Kidney glomerular epithelial cell (primary cell): Measurements from ENCODE around the gene LAMB1.
"Not testable (repeated sequence)": the region's sequence is repeated elsewhere in the genome, so short reads cannot be mapped to it uniquely, and the experiment has no call there.

Experiments
- DNase-seq: peaks from one replicate; lab custom pipeline; 2025; lab: John Stamatoyannopoulos, UW

The LAMB1 gene

GRCh38 chr7:108002726-108003598 is at the start of gene LAMB1:
TSS of gene LAMB1 (minus strand) at chr7:108003161. CDS start at chr7:108002885, 276 bp downstream.
- peak; percentile 75 for DNase-seq

DNA sequence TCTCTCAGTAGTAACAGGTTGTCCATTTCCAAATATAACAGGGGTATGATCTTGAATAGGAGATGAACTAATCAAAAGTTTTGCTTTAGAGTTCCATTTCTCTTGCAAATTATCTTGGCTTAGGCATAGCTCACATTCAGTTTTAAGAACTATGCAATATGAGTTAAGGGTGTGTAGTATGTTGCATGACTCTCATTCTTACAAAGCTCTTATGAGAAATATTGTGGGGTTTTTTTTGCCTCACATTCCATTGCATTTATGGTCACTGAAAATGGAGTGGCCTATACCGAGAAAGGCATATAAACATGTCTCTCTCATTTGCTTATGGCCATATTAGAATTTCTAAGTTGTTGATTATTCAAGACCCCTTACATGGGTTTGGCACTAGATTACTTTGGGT is 48.5 kb upstream of the LAMB1 start:
- DNase-seq, result no peak

DNA sequence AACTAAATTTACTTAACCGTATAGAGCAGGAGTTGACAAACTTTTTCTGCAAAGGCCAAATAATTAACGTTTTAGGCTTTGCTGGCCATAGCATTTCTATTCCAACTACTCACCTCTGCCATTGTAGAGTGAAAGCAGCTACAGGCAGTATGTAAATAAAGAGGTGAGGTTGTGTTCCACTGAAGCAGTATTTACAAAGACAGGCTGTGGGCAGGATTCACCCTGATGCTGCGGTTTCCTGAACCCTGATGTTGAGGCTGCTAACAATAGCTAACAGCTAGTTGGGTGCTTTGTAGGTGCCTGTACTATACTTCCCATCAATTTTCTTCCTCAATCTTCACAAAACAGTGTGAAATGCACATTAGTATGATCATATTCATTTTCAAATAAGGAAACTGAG is 47.0 kb upstream of the LAMB1 start:
- no peak for DNase-seq

DNA sequence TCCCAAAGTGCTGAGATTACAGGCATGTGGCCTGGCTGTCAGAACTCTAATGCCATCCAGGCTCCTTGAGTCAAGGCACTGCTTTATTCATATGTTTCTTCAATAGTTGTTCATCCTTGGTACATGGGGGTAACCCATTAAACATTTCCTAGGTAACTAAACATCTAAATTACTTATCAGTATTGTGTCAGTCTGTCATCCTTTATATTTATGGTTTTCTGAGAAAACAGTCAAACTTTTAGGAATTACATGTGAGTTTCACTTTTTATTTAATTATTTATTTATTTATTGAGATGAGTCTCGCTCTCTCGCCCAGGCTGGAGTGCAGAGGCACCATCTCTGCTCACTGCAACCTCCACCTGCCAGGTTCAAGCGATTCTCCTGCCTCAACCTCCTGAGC is 45.5 kb upstream of the LAMB1 start:
- DNase-seq, result no peak

- DNase-seq, result no peak
These were observed 44.1 kb upstream of the LAMB1 start for GRCh38 chr7:108046952-108047506.

GRCh38 chr7:108045669-108046068 is 42.7 kb upstream of the LAMB1 start:
- no peak for DNase-seq

- peak; percentile 94 for DNase-seq
These were observed 42.2 kb upstream of the LAMB1 start for GRCh38 chr7:108045154-108045553.

DNA sequence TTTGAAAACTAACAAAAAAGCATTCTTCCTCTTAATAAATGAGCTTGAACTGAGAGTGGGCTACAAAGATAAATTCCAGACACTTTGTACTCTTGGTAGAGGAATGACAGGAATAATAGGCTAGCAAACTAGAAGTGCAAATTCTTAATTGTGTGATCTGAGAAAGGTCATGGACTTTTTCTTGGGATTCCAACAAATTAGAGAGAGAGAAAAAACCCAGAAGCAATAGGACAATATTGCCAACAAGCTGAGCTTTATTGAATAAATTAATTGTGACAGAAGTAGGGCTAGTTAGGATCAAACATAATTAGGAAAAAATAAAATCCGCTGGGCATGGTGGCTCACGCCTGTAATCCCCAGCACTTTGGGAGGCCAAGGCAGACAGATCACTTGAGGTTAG is 41.4 kb upstream of the LAMB1 start:
- no peak for DNase-seq

DNA sequence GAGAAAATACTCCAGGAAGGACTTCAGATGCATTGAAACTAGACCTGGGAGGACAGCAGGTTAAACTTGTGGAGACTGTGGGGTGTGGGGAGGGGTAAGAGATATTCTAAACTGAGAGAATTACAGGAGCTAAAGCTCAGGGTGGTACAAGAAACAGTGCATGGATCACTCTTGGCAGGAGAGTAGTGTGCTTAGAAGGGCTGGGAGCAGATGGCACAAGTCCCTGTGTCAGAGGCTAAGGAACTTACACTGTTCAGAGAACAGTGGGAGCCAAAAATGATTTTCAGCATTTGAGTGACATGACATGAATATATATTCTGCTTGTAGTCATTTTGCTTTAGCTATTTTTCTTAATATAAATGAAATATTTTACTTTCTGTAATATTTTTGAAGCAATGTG is 36.0 kb upstream of the LAMB1 start:
- DNase-seq, result no peak

DNA sequence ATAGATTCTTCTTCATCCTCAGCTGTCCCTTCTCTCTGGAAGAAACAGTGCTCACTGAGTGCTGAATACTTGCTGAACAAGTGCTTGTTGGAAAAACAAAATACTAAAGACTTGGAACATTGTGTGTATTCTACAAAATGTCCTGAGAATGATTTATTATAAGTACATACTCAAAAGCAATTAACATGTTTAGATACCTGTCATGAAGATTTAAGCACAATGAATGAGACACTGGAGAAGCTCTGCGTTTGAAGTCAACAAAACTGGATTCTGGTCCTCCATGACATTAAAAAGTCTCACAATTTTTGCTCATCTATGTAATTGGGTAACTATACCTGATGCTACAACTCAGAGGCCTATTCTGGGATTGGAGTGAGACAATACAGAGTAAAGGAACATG is 34.8 kb upstream of the LAMB1 start:
- no peak for DNase-seq

DNA sequence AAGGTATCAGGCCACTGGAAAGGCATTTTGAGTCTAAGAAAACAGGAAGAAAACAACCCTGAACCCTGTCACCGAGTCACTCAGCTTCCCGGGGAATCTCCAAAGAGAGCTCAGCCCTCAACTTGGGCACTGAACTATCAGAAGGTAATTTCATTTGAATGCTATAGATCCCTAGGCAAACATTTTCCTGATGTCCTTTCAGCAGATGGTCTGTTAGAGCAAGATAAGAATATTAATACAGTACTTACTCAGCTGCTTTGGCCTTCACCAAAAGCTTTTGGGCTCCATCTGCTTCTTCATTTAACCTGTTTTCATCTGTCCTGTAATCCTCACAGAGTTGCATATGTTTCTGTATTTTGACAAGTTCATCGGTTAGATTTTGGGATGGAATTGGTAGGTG is 34.2 kb upstream of the LAMB1 start:
- no peak for DNase-seq

DNA sequence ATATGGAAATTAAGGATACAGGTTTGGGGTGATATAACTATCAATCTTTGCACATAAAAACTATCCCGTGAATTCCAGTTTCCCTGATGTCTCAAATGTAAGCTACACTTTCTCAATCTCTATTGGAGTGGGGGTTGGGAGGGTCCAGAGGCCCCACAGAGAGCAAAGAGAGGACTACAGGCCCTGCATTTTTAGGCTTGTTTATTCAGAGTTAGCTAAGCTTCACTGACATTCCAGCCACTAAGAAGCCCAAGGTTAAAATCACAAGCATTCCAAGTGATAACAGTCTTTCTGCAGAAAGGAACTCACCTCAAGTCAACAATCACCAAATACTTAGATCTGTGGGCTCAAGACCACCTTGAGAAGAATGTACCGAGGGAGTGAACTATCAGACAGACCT is 31.6 kb upstream of the LAMB1 start:
- DNase-seq, result no peak

GRCh38 chr7:108033776-108034497 is 31.0 kb upstream of the LAMB1 start:
- no peak for DNase-seq

DNA sequence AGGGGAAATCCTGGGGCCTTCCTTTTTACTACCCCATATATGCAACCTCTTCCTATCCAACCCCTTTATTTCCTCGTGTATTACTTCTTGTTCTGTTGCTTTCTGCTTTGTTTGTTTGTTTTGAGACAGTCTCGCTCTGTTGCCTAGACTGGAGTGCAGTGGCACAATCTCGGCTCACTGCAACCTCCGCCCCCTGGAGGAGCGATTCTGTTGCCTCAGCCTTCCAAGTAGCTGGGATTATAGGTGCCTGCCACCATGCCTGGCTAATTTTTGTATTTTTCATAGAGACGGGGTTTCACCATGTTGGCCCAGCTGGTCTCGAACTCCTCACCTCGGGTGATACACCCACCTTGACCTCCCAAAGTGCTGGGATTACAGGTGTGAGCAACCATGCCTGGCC is 30.3 kb upstream of the LAMB1 start:
- not testable (repeated sequence) for DNase-seq

DNA sequence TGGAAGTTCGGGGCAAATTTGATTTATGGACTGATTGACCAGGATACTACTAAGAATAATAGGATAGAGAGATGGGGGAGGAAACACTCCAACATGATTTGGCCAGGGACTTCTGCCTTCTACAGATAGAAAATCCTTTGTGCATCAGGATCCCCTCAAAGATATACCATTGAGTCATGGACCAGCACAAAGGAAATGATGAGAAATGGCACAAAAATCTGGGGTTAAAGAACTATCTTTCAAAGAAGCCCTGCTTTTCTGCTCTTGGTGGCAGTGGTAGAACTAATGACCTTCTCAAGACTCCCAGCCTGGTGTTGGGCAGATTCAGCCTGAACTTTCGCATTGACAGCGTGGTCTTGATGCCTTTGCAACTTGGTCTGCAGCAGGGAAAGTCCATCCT is 27.6 kb upstream of the LAMB1 start:
- no peak for DNase-seq

- DNase-seq, result no peak
These were observed 26.1 kb upstream of the LAMB1 start for GRCh38 chr7:108029034-108029433.

GRCh38 chr7:108028111-108028510 is 25.1 kb upstream of the LAMB1 start:
- DNase-seq, result no peak

- DNase-seq, result no peak
These were observed 24.3 kb upstream of the LAMB1 start for GRCh38 chr7:108027239-108027638.

GRCh38 chr7:108026647-108027046 is 23.7 kb upstream of the LAMB1 start:
- no peak for DNase-seq

- no peak for DNase-seq
These were observed 23.2 kb upstream of the LAMB1 start for GRCh38 chr7:108026116-108026515.

- DNase-seq, result no peak
These were observed 21.6 kb upstream of the LAMB1 start for GRCh38 chr7:108024538-108024937.

DNA sequence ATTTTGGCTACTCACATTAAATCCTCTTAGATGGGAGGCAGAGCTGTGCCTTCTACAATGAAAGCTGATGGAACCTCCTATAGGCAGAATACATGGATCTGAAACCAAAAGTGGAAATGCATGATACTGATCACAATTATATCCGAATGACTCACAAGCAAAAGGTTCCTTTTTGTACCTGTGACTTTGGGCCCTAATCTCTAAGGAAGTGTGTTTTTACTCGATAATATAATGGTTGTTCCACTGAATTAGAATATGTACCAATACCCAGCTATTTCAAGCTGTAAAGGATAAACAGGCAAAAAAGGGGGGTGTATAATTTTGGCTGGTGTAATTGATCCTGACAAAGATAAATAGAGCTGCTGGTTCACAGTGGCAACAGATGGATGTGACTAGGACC is 17.6 kb upstream of the LAMB1 start:
- DNase-seq, result no peak

- no peak for DNase-seq
These were observed 15.7 kb upstream of the LAMB1 start for GRCh38 chr7:108018668-108019067.
